Lung microvascular endothelial cell (primary cell): ENCODE data around the gene PPFIBP1. TPM values are rescaled to one million over a fixed set of nuclear protein-coding genes. Genes with fewer than 3 reads are reported as not detected.
"Not testable (repeated sequence)": the region's sequence is repeated elsewhere in the genome, so short reads cannot be mapped to it uniquely, and the experiment has no call there.

Source experiments
- DNase-seq, 2 donors: peaks; one replicate each; pipeline versions ENCODE4 v3.0.0 to v3.0.0-alpha.2; 2010; ENCODE audit warnings: low read depth in 2 of 2
- total RNA-seq: library from RNA; depleted of rRNA; stranded (reverse); fragments of >200 nt; gene quantifications from 2 replicates; pipeline ENCODE4 v1.2.1, GENCODE V29; 2014

PPFIBP1 gene
- total RNA-seq, 1 donor from 2014 or later = 612 TPM

GRCh38 chr12:27542628-27543027 is 18.6 kb downstream of the PPFIBP1 start:
- no peak for DNase-seq

GRCh38 chr12:27544858-27545257 is 20.9 kb downstream of the PPFIBP1 start:
- not testable (repeated sequence) for DNase-seq

DNA sequence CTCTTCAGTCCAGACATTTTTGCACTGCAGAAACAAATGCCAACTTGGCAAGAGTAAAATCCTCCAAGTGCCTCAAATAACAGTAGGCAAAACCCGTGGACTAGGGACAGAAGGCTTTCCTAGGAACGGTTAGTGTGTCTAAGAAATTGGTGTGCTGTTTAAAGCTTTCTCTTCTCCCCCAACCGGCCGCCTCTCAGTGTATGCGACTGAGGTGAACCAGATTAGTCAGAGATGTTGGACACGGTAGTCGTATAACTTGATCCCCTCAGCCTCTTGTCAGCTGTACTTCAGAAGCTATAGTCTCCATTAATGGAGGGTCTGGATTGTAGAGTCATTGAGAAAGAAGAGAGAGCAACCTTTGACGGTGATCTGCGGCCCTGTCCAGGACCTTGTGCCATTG is 21.7 kb downstream of the PPFIBP1 start:
- DNase-seq = no peak

- no peak for DNase-seq
These were observed 23.6 kb downstream of the PPFIBP1 start for GRCh38 chr12:27547592-27547991.

DNA sequence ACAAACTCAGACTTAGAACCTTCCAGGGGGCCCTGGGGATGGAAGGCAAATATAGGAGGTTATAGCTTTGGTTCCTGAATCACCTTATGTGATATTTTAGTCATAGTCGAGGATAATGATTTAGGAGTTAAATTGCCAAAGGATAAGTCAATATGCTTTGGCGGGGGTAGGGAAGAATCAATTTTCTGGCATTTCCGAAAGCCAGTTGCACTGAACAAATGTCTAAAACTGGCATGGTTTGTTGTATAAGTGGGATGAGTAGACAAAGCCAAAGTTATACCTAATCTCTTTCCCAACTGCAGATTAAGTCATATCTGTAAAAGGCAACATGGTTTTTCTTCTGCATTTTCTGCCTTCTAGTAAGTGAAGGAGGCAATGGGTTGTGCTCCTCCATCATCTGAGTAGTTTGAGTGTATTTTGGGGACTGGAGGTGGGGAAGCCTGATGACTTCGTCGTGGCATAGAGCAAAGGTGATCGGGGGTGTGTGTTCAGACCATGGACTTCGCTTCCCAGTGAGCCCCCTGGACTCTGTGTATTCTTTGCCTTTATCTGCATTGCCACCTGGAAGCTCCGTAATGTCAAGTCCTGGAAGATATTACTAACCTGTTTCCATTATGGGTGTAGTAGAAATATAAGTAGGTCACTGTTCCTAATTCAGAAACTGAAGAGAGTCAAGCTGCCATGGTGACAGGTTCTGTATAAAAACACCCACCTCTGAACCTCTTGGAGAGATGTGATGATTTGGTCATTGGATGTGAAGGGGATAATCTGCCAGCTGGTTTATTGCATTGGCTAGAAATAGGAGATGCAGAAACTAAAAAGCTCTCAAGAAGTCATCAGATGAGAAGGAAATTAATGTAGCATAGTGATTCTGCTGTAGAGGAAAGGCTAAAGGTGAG is 24.5 kb downstream of the PPFIBP1 start:
- DNase-seq = no peak

DNA sequence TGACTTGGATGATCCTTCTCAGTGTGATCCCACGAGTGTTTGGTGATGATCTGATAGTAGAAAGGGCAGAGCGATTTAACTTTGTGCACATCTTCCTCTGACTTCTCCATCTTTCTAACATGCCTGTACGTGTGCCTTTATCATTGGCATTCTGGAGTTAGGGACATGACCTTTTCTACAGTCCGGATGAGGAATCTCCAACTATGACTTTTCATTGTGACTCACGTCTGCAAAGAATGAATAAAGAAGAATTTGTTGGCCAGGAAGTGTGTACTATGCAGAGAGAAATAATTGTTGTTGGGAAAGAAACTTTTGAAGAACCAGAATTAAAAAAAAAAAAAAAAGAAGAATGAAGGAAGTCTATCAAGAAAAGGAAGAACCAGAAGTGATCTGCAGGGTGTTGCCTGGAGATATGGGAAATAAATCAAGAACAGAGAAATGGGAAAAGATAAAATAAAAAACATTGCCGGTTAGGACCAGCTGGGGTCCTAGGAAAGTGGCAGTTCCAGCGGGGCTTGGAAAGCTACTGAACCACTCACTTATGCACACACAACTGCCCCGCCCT is 25.3 kb downstream of the PPFIBP1 start:
- DNase-seq = peak; percentile 75 to 92

- peak; percentile 84 to 96 for DNase-seq
These were observed 26.0 kb downstream of the PPFIBP1 start for GRCh38 chr12:27549801-27550652.

DNA sequence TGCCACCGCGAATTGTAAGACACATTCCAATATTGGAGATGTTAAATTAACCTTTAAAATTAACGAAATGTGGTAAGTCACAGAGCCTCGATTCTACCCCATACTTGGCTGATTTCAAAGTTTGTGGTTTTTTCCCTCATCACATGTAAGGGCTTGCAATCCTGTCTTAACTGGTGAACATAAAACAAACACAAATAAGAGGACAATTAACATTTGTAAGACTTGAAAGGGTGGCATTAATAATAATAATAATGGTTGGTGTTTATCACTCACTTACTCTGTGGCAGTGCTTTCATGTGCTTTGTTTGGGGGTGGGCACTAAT is 26.6 kb downstream of the PPFIBP1 start:
- DNase-seq = no peak

GRCh38 chr12:27551172-27551840 is 27.3 kb downstream of the PPFIBP1 start:
- DNase-seq = peak in 1 of 2 donors; percentile 38

DNA sequence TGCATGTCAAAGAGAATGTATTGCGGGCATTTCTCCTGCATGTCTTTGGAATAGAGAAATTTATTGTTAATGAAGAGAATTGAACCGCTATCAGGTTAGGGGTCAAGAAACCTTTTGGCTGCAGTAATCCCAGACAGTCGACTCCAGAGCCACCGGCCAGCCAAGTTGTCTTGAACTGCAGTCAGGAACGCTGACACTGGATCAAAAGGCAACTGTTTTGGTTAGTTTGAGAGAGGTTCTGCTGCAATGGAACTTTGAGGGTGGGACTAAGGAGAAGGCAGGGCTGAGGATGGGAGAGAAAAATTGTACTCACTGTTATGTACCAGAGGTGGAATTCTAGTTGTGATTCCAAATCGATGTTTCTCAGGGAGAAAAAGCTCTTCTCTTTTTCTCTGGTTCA is 28.2 kb downstream of the PPFIBP1 start:
- DNase-seq = no peak

DNA sequence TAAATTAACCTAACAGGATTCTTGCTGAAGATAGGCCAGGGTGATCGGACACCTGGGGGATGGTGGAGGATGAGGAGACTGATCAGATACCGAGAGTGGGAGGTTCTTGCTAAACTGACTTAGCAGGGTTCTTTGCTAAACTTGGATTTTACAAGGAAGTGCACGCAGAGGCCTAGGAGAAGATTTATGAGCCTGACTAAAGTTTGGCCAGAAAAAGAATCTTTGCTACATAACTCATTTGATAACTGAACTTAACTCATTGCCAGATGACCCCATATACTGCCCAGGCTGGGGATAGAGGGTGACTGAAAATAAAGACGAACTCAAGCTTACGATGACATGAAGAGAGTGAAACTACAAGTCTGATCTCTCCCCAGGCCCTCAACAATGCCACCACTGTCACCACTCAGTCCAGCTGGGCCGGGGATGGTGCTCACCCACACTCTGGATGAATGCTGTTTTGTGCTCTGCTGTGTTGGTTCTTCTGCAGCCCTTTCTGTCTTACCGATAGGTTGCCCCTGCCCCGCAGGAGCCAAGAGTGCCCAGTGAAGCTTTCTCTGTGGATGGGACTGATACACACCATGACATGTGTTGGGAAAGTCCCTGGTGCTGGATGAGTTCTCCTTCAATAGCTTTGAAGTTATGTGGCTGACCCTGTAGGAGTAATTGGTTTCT is 29.0 kb downstream of the PPFIBP1 start:
- no peak for DNase-seq

- DNase-seq = no peak
These were observed 29.9 kb downstream of the PPFIBP1 start for GRCh38 chr12:27553941-27554340.

- DNase-seq = peak in 1 of 2 donors; percentile 54
These were observed 30.6 kb downstream of the PPFIBP1 start for GRCh38 chr12:27554421-27555186.

DNA sequence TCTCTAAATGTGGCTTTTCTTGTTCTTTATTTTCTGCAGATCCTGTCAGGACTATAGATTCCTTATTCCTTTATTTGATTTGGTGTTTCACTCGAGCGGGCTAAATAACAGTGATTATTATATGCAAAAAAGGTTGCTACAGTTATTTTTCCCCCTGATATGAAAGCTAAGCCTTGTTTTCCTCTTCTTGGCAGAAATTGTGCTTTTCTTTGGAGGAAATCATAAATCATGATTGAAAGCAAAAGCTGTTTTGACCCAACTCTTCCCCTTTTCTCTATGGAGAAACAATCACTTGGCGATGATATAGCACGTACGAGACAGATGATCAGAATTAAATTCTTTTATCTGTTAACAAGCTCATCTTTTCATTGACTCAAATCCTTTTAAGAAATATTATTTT is 31.4 kb downstream of the PPFIBP1 start:
- peak in 1 of 2 donors; percentile 68 for DNase-seq

- peak; percentile 78 to 90 for DNase-seq
These were observed 32.1 kb downstream of the PPFIBP1 start for GRCh38 chr12:27555925-27556778.

GRCh38 chr12:27560126-27560525 is 36.1 kb downstream of the PPFIBP1 start:
- DNase-seq = no peak

DNA sequence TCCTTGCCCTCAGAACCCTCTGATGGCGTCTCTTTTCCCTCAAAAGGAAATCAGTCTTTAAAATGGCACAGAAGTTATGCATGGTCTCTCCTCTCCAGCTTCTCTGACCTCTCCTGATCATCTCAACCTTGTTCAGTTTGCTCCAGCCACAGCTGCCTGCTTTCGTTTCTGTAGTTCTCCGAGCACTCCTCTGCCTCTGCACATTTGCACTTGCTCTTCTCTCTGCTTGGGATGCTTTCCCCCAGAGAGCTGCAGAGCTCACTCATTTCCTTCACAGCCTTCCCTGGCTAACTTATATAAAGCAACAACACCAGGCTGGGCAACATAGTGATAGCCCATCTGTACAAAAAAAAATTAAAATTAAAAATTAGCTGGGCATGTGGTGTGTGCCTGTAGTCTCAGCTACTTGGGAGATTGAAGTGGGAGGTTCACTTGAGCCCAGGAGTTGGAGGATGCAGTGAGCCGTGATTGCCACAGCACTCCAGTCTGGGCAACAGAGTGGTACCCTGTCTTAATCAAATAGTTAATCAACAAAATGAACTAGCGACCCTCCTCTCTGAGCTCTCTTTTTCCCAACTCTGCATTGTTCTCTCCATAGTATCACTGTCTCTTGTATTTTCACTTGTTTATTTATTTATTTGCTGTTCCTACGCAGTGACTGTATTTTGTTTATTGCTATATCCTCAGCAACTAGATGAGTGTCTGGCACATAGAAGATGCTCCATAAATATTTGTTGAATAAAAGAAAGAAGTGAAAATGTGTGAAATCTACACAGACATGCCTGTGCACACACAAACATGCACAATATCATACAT is 37.7 kb downstream of the PPFIBP1 start:
- no peak for DNase-seq

DNA sequence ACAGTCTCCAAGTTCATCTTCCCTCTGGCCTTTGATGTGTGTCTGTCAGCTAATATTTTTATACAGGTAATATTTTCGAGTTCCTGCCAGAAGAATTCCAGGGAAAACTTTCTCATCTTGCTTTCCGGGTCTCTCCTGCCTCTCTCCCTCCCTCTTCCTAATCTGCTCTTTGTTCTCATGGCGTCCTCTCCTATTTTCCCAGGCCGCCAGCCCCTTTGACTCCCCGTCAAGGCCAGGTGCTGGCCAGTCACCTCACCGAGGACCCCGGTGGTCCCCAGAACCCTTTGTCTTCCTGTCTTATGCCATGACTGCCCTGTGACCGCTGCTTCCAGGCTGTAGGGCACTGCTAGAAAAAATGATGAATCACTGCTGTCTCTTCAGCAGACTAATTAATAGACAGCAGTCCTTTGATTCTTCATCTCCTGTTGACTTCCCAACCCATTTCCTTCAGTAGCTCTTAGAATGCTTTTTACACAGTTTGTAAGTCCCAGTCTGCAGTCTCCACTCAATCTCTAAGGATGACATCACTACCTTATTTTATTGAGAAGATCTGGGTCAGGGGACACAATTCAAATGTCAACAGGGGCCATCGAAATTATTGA is 40.7 kb downstream of the PPFIBP1 start:
- DNase-seq = peak; percentile 58 to 92
